ENCODE results near the gene UBALD1.

Gene UBALD1

DNA sequence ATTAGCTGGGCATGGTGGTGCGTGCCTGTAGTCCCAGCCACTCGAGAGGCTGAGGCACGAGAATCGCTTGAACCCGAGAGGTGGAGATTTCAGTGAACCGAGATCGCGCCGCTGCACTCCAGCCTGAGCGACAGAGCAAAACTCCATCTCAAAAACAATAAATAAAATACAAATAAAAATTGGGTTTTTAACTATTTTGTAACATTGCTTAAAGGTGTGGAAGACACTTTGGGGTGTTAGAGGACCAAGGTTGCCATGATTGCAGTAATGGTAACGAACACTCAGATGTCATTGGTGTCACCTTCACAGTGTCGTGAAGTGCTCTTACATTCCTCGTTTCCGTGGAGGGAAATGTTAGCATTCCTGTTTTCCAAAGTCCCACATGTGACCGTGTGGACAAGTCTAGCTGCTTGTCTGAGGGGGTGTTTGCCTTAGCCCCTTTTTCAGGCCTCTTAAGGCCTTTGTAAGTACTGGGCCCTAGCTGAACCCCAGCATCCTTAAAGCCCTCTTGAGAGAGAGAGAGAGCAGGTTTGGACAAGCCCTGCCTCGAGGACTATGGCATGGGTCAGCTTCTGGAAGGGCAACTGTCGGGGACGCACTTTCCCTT lies 49.9 kb downstream of the UBALD1 start:
- ATAC-seq, result no peak
- TF ChIP-seq ISL1 (CRISPR knock-in tag; IDR thresholded peaks at IDR 0.05) (no peak), OSR1 (CRISPR knock-in tag; IDR thresholded peaks at IDR 0.05) (no peak), GLIS3 (CRISPR knock-in tag; IDR thresholded peaks at IDR 0.05) (no peak), CSDC2 (CRISPR knock-in tag; IDR thresholded peaks at IDR 0.05) (no peak), ZNF8 (CRISPR knock-in tag; IDR thresholded peaks at IDR 0.05) (no peak), ZC3H10 (CRISPR knock-in tag; IDR thresholded peaks at IDR 0.05) (no peak), ZFP30 (CRISPR knock-in tag; IDR thresholded peaks at IDR 0.05) (no peak), TOX (CRISPR knock-in tag; IDR thresholded peaks at IDR 0.05; ENCODE audit: borderline replicate concordance) (no peak), PPARA (CRISPR knock-in tag; IDR thresholded peaks at IDR 0.05; ENCODE audit: borderline replicate concordance) (no peak), TCF4 (CRISPR knock-in tag; IDR thresholded peaks at IDR 0.05; ENCODE audit: borderline replicate concordance) (no peak)
- TF ChIP-seq, protein P1, sequence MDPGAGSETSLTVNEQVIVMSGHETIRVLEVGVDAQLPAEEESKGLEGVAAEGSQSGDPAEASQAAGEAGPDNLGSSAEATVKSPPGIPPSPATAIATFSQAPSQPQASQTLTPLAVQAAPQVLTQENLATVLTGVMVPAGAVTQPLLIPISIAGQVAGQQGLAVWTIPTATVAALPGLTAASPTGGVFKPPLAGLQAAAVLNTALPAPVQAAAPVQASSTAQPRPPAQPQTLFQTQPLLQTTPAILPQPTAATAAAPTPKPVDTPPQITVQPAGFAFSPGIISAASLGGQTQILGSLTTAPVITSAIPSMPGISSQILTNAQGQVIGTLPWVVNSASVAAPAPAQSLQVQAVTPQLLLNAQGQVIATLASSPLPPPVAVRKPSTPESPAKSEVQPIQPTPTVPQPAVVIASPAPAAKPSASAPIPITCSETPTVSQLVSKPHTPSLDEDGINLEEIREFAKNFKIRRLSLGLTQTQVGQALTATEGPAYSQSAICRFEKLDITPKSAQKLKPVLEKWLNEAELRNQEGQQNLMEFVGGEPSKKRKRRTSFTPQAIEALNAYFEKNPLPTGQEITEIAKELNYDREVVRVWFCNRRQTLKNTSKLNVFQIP (CRISPR knock-in tag; IDR thresholded peaks at IDR 0.05; ENCODE audit: borderline replicate concordance, low read depth), result no peak

DNA sequence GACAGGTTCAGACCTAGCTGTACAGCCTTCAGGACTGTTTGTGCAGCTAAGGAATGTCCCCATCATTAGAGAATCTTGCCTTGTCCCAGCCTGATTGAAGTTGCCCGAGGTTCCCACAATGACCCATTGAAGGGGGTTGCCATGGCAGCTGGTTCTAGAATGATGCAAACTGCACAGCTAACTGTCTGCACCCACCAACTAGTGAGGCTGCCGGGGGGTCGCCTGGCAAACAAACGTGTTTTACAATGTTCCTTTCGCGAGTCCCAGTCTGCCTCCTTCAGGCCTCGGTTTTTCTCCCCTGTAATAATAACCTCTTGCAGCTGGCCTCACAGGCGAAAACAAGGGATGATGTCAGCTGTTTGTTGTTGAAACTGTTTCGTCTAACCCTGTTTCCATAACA lies 53.1 kb downstream of the UBALD1 start:
- no peak for ATAC-seq
- TF ChIP-seq ZC3H10 (CRISPR knock-in tag; IDR thresholded peaks at IDR 0.05) (no peak), GLIS3 (CRISPR knock-in tag; IDR thresholded peaks at IDR 0.05) (no peak), ARNTL (CRISPR knock-in tag; IDR thresholded peaks at IDR 0.05; ENCODE audit: borderline replicate concordance, low read depth) (no peak), OSR1 (CRISPR knock-in tag; IDR thresholded peaks at IDR 0.05) (no peak)
- TF ChIP-seq, protein P2, sequence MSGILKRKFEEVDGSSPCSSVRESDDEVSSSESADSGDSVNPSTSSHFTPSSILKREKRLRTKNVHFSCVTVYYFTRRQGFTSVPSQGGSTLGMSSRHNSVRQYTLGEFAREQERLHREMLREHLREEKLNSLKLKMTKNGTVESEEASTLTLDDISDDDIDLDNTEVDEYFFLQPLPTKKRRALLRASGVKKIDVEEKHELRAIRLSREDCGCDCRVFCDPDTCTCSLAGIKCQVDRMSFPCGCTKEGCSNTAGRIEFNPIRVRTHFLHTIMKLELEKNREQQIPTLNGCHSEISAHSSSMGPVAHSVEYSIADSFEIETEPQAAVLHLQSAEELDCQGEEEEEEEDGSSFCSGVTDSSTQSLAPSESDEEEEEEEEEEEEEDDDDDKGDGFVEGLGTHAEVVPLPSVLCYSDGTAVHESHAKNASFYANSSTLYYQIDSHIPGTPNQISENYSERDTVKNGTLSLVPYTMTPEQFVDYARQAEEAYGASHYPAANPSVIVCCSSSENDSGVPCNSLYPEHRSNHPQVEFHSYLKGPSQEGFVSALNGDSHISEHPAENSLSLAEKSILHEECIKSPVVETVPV (CRISPR knock-in tag; IDR thresholded peaks at IDR 0.05), result no peak
- TF ChIP-seq, protein P3, sequence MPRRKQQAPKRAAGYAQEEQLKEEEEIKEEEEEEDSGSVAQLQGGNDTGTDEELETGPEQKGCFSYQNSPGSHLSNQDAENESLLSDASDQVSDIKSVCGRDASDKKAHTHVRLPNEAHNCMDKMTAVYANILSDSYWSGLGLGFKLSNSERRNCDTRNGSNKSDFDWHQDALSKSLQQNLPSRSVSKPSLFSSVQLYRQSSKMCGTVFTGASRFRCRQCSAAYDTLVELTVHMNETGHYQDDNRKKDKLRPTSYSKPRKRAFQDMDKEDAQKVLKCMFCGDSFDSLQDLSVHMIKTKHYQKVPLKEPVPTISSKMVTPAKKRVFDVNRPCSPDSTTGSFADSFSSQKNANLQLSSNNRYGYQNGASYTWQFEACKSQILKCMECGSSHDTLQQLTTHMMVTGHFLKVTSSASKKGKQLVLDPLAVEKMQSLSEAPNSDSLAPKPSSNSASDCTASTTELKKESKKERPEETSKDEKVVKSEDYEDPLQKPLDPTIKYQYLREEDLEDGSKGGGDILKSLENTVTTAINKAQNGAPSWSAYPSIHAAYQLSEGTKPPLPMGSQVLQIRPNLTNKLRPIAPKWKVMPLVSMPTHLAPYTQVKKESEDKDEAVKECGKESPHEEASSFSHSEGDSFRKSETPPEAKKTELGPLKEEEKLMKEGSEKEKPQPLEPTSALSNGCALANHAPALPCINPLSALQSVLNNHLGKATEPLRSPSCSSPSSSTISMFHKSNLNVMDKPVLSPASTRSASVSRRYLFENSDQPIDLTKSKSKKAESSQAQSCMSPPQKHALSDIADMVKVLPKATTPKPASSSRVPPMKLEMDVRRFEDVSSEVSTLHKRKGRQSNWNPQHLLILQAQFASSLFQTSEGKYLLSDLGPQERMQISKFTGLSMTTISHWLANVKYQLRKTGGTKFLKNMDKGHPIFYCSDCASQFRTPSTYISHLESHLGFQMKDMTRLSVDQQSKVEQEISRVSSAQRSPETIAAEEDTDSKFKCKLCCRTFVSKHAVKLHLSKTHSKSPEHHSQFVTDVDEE (CRISPR knock-in tag; IDR thresholded peaks at IDR 0.05), result no peak
